Measurements from ENCODE around the gene FAM187B.

DNA sequence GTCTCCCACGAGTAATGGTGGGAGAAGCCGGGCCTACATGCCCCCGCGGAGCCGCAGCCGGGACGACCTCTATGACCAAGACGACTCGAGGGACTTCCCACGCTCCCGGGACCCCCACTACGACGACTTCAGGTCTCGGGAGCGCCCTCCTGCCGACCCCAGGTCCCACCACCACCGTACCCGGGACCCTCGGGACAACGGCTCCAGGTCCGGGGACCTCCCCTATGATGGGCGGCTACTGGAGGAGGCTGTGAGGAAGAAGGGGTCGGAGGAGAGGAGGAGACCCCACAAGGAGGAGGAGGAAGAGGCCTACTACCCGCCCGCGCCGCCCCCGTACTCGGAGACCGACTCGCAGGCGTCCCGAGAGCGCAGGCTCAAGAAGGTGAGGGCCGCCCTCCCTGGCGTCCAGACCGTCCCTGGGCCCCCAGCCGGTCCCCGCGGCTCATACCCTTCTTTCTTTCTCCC is 38.8 kb upstream of the FAM187B start:
- TF ChIP-seq, protein P1, sequence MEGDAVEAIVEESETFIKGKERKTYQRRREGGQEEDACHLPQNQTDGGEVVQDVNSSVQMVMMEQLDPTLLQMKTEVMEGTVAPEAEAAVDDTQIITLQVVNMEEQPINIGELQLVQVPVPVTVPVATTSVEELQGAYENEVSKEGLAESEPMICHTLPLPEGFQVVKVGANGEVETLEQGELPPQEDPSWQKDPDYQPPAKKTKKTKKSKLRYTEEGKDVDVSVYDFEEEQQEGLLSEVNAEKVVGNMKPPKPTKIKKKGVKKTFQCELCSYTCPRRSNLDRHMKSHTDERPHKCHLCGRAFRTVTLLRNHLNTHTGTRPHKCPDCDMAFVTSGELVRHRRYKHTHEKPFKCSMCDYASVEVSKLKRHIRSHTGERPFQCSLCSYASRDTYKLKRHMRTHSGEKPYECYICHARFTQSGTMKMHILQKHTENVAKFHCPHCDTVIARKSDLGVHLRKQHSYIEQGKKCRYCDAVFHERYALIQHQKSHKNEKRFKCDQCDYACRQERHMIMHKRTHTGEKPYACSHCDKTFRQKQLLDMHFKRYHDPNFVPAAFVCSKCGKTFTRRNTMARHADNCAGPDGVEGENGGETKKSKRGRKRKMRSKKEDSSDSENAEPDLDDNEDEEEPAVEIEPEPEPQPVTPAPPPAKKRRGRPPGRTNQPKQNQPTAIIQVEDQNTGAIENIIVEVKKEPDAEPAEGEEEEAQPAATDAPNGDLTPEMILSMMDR (IDR thresholded peaks at IDR 0.05 in 8 of 11, conservative IDR thresholded peaks at IDR 0.05 in 3 of 11): no peak
- TF ChIP-seq POLR2AphosphoS5 (IDR thresholded peaks at IDR 0.05) (peak in 1 of 3 donors; percentile 73), POLR2A (IDR thresholded peaks at IDR 0.05) (no peak)

Data from spleen (tissue), 7 donors.